GM13977 (cell line): ENCODE results near the gene CPNE7.

Experiments used
- DNase-seq: peaks from one replicate; pipeline ENCODE4 v3.0.0; 2012; ENCODE audit warnings: low spot score
- in situ Hi-C: fragments of 300-500 bp; cut with MboI; formaldehyde crosslinking; loops from one replicate; pipeline ENCODE4 v1.12.0; 2022; ENCODE audit warnings: low sequenced_read_pairs, low pct_unique_long_range_greater_than_20kb, mixed read lengths, inconsistent platforms; ENCODE audit not compliant: unreplicated experiment
- TF ChIP-seq, protein P1 (sequence below): IDR thresholded peaks from 2 replicates; pipeline ENCODE4 v1.5.1; 2012; ENCODE audit warnings: mild to moderate bottlenecking, control low read depth; ENCODE audit not compliant: insufficient read depth; ENCODE audit errors: extremely low read depth, missing control alignments

Gene CPNE7

DNA sequence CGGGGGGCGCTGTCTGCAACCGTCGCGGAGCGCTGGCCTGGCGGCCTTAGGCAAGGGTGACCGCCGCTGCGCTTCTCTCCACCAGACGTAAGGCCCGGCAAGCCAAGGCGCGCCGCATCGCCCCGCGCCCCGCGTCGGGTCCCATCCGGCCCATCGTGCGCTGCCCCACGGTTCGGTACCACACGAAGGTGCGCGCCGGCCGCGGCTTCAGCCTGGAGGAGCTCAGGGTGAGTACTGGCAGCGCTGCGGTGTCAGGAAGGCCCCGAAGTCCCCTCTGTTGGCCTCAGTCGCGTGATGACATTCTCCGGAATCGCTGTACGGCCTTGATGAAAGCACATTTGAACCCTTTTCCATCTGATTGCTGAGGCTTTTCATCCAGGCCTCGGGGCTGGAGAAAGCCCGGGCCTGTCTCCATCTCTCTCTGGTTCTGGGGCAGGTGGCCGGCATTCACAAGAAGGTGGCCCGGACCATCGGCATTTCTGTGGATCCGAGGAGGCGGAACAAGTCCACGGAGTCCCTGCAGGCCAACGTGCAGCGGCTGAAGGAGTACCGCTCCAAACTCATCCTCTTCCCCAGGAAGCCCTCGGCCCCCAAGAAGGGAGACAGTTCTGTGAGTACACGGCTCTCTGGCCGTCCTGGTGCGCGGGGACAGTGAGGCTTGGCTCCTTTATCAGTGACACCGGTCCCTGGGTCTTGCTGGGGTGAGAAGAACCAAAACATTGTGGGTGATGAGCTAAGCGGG lies 14.2 kb upstream of the CPNE7 start:
- DNase-seq: no peak
- TF ChIP-seq, protein P1, sequence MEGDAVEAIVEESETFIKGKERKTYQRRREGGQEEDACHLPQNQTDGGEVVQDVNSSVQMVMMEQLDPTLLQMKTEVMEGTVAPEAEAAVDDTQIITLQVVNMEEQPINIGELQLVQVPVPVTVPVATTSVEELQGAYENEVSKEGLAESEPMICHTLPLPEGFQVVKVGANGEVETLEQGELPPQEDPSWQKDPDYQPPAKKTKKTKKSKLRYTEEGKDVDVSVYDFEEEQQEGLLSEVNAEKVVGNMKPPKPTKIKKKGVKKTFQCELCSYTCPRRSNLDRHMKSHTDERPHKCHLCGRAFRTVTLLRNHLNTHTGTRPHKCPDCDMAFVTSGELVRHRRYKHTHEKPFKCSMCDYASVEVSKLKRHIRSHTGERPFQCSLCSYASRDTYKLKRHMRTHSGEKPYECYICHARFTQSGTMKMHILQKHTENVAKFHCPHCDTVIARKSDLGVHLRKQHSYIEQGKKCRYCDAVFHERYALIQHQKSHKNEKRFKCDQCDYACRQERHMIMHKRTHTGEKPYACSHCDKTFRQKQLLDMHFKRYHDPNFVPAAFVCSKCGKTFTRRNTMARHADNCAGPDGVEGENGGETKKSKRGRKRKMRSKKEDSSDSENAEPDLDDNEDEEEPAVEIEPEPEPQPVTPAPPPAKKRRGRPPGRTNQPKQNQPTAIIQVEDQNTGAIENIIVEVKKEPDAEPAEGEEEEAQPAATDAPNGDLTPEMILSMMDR: peak; percentile 6
- in situ Hi-C loops: no loop called here

DNA sequence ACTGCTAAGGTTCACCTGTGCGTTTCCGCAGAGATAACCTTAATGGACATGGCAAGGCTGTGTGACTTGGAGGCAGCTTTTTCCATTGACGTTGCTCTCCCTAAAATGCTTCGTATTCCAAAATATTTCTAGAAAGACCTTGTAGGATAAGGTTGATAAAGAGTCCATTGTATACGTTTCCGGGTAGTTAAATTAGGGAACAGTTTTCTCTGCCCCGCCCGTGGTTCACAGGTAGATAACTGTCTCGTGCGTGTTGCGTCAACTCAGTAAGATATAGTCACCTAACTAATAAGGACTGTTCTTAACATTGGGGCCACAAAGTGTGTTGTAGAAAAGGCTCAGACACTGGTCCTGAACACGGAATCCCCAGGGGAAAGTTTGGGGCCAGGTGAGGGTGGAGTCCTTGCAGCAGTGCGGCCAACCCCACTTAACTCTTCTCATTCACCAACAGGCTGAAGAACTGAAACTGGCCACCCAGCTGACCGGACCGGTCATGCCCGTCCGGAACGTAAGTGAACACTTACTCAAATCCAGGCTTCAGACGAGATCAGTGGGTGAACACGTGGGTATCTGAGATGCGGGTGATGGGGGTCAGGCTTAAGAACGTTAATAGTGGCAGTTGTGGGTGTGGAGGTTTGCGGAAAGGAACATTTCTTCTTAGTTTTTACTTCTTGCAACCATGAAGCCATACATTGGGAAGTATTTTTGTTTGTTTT lies 13.5 kb upstream of the CPNE7 start:
- in situ Hi-C loops: no loop called here
- TF ChIP-seq, protein P1: no peak
- DNase-seq: no peak

DNA sequence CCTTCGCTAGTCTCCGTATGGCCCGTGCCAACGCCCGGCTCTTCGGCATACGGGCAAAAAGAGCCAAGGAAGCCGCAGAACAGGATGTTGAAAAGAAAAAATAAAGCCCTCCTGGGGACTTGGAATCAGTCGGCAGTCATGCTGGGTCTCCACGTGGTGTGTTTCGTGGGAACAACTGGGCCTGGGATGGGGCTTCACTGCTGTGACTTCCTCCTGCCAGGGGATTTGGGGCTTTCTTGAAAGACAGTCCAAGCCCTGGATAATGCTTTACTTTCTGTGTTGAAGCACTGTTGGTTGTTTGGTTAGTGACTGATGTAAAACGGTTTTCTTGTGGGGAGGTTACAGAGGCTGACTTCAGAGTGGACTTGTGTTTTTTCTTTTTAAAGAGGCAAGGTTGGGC lies 12.6 kb upstream of the CPNE7 start:
- in situ Hi-C loops: no loop called here
- TF ChIP-seq, protein P1: no peak
- DNase-seq: no peak

- in situ Hi-C loops: no loop called here
- no peak for DNase-seq
- TF ChIP-seq, protein P1: no peak
Measured at GRCh38 chr16:89563639-89564392, 11.7 kb upstream of the CPNE7 start.

- in situ Hi-C loops: no loop called here
- no peak for DNase-seq
- TF ChIP-seq, protein P1: no peak
Measured at GRCh38 chr16:89564476-89565255, 10.9 kb upstream of the CPNE7 start.

GRCh38 chr16:89565256-89565505 lies 10.4 kb upstream of the CPNE7 start:
- TF ChIP-seq, protein P1: no peak
- in situ Hi-C loops: no loop called here
- DNase-seq: no peak
